ENCODE measurements around the gene COL24A1. TPM values are rescaled to one million over a fixed set of nuclear protein-coding genes. Genes with fewer than 3 reads are reported as not detected.
A peak's percentile ranks its signal among the peaks of the same experiment; 100 is the strongest.

Gene COL24A1
- total and polyA plus RNA-seq, 2 donors from 2014 or later: 0.47 to 0.54 TPM

GRCh38 chr1:85889870-85890269 lies 266.7 kb downstream of the COL24A1 start:
- TF ChIP-seq CTCF (IDR thresholded peaks at IDR 0.05; ENCODE audit: borderline replicate concordance, extremely low read depth, insufficient read depth): no peak
- Histone ChIP-seq H3K9me3 (ENCODE audit: control insufficient read depth in 2 of 3, insufficient read depth in 1 of 3, low read length in 3 of 3) (no peaks in the 10 kb centered on the region), H3K9ac (ENCODE audit: low read length in 3 of 3) (no peak overlapping the region), H3K27ac (ENCODE audit: low read depth in 2 of 2, low read length in 2 of 2) (no peak overlapping the region), H3K4me1 (ENCODE audit: control insufficient read depth in 2 of 3, insufficient read depth in 2 of 3, low read depth in 1 of 3, low read length in 3 of 3) (no peaks in the 10 kb centered on the region), H3K4me3 (ENCODE audit: low read length in 3 of 3) (no peak overlapping the region), H3K36me3 (ENCODE audit: control insufficient read depth in 2 of 3, insufficient read depth in 3 of 3, low read length in 3 of 3) (no peaks in the 10 kb centered on the region), H3K27me3 (ENCODE audit: control insufficient read depth, insufficient read depth, low read length) (no peaks in the 10 kb centered on the region)
- intact Hi-C loops (cut with DNase I): no loop called here
- FAIRE-seq (no peak), DNase-seq (no peak)

- no peaks in the 10 kb centered on the region for H3K27me3 ChIP-seq (ENCODE audit: control insufficient read depth, insufficient read depth, low read length)
- no peak overlapping the region for H3K4me3 ChIP-seq (ENCODE audit: low read length in 3 of 3)
- no peak for TF ChIP-seq CTCF (IDR thresholded peaks at IDR 0.05; ENCODE audit: borderline replicate concordance, extremely low read depth, insufficient read depth)
- no peak for DNase-seq
- intact Hi-C loops (cut with DNase I): no loop called here
- no peak overlapping the region for H3K27ac ChIP-seq (ENCODE audit: low read depth in 2 of 2, low read length in 2 of 2)
- H3K4me1 ChIP-seq (ENCODE audit: control insufficient read depth in 2 of 3, insufficient read depth in 2 of 3, low read depth in 1 of 3, low read length in 3 of 3): no peaks in the 10 kb centered on the region
- H3K9ac ChIP-seq (ENCODE audit: low read length in 3 of 3): no peak overlapping the region
- H3K36me3 ChIP-seq (ENCODE audit: control insufficient read depth in 2 of 3, insufficient read depth in 3 of 3, low read length in 3 of 3): no peaks in the 10 kb centered on the region
- FAIRE-seq: no peak
- no peaks in the 10 kb centered on the region for H3K9me3 ChIP-seq (ENCODE audit: control insufficient read depth in 2 of 3, insufficient read depth in 1 of 3, low read length in 3 of 3)
These were observed 267.7 kb downstream of the COL24A1 start for GRCh38 chr1:85888921-85889320.

- Histone ChIP-seq H3K4me3 (ENCODE audit: low read length in 3 of 3) (no peak overlapping the region), H3K4me1 (ENCODE audit: control insufficient read depth in 2 of 3, insufficient read depth in 2 of 3, low read depth in 1 of 3, low read length in 3 of 3) (no peaks in the 10 kb centered on the region), H3K27ac (ENCODE audit: low read depth in 2 of 2, low read length in 2 of 2) (no peak overlapping the region), H3K27me3 (ENCODE audit: control insufficient read depth, insufficient read depth, low read length) (no peaks in the 10 kb centered on the region), H3K36me3 (ENCODE audit: control insufficient read depth in 2 of 3, insufficient read depth in 3 of 3, low read length in 3 of 3) (no peaks in the 10 kb centered on the region), H3K9ac (ENCODE audit: low read length in 3 of 3) (no peak overlapping the region), H3K9me3 (ENCODE audit: control insufficient read depth in 2 of 3, insufficient read depth in 1 of 3, low read length in 3 of 3) (no peaks in the 10 kb centered on the region)
- DNase-seq (peak in 2 of 5 donors; percentile 23 to 48), FAIRE-seq (no peak)
- intact Hi-C loops (cut with DNase I): no loop called here
- peak; percentile 37 for TF ChIP-seq CTCF (IDR thresholded peaks at IDR 0.05; ENCODE audit: borderline replicate concordance, extremely low read depth, insufficient read depth)
These were observed 272.1 kb downstream of the COL24A1 start for GRCh38 chr1:85884372-85885035.

GRCh38 chr1:85867189-85867588 lies 289.4 kb downstream of the COL24A1 start:
- intact Hi-C loops (cut with DNase I): no loop called here

More at GRCh38 chr1:85867189-85867588, 289.4 kb downstream of the COL24A1 start:
- H3K4me3 ChIP-seq (ENCODE audit: low read length in 3 of 3): no peak overlapping the region
- no peak overlapping the region for H3K27ac ChIP-seq (ENCODE audit: low read depth in 2 of 2, low read length in 2 of 2)
- no peaks in the 10 kb centered on the region for H3K4me1 ChIP-seq (ENCODE audit: control insufficient read depth in 2 of 3, insufficient read depth in 2 of 3, low read depth in 1 of 3, low read length in 3 of 3)
- no peak for TF ChIP-seq CTCF (IDR thresholded peaks at IDR 0.05; ENCODE audit: borderline replicate concordance, extremely low read depth, insufficient read depth)
- H3K36me3 ChIP-seq (ENCODE audit: control insufficient read depth in 2 of 3, insufficient read depth in 3 of 3, low read length in 3 of 3): no peaks in the 10 kb centered on the region
- H3K9ac ChIP-seq (ENCODE audit: low read length in 3 of 3): no peak overlapping the region
- DNase-seq (no peak), FAIRE-seq (no peak)
- H3K9me3 ChIP-seq (ENCODE audit: control insufficient read depth in 2 of 3, insufficient read depth in 1 of 3, low read length in 3 of 3): no peaks in the 10 kb centered on the region
- H3K27me3 ChIP-seq (ENCODE audit: control insufficient read depth, insufficient read depth, low read length): no peaks in the 10 kb centered on the region
